NCI-H1092 (cell line): ENCODE measurements around the gene CASK.
"Not testable (repeated sequence)": the region's sequence is repeated elsewhere in the genome, so short reads cannot be mapped to it uniquely, and the experiment has no call there.

ENCODE experiments used
- DNase-seq: peaks from one replicate; lab custom pipeline; 2025; lab: John Stamatoyannopoulos, UW

Gene CASK

GRCh38 chrX:41688835-41689234 lies 234.5 kb downstream of the CASK start, which contains the start of gene GPR34:
TSS of gene GPR34 (plus strand) at chrX:41688973. CDS start at chrX:41695634, 6,661 bp downstream.
- no peak for DNase-seq

GRCh38 chrX:41688156-41688555 lies 235.2 kb downstream of the CASK start:
- no peak for DNase-seq

GRCh38 chrX:41686788-41687187 lies 236.6 kb downstream of the CASK start:
- no peak for DNase-seq

- no peak for DNase-seq
Measured at GRCh38 chrX:41684940-41685339, 238.4 kb downstream of the CASK start.

- no peak for DNase-seq
Measured at GRCh38 chrX:41684138-41684537, 239.2 kb downstream of the CASK start.

GRCh38 chrX:41677183-41678060 lies 245.9 kb downstream of the CASK start:
- no peak for DNase-seq

GRCh38 chrX:41676361-41676760 lies 247.0 kb downstream of the CASK start:
- not testable (repeated sequence) for DNase-seq

- DNase-seq, result no peak
Measured at GRCh38 chrX:41672643-41673042, 250.7 kb downstream of the CASK start.

GRCh38 chrX:41671082-41671481 lies 252.3 kb downstream of the CASK start:
- no peak for DNase-seq

- no peak for DNase-seq
Measured at GRCh38 chrX:41670112-41670511, 253.2 kb downstream of the CASK start.

- no peak for DNase-seq
Measured at GRCh38 chrX:41667631-41668030, 255.7 kb downstream of the CASK start.

GRCh38 chrX:41666251-41666650 lies 257.1 kb downstream of the CASK start:
- no peak for DNase-seq

- no peak for DNase-seq
Measured at GRCh38 chrX:41665686-41666085, 257.7 kb downstream of the CASK start.

GRCh38 chrX:41664908-41665307 lies 258.4 kb downstream of the CASK start:
- DNase-seq, result no peak

- DNase-seq, result no peak
Measured at GRCh38 chrX:41664375-41664901, 258.9 kb downstream of the CASK start.

GRCh38 chrX:41661366-41662095 lies 261.8 kb downstream of the CASK start:
- DNase-seq, result no peak

- DNase-seq, result no peak
Measured at GRCh38 chrX:41655631-41656030, 267.7 kb downstream of the CASK start.

- no peak for DNase-seq
Measured at GRCh38 chrX:41655101-41655500, 268.3 kb downstream of the CASK start.

GRCh38 chrX:41653125-41653524 lies 270.2 kb downstream of the CASK start:
- no peak for DNase-seq

GRCh38 chrX:41646201-41646600 lies 277.2 kb downstream of the CASK start:
- not testable (repeated sequence) for DNase-seq

- no peak for DNase-seq
Measured at GRCh38 chrX:41634284-41634683, 289.1 kb downstream of the CASK start.

GRCh38 chrX:41630091-41630490 lies 293.3 kb downstream of the CASK start:
- no peak for DNase-seq

- no peak for DNase-seq
Measured at GRCh38 chrX:41629539-41629938, 293.8 kb downstream of the CASK start.
